Measurements from ENCODE around the gene KYNU.

GRCh38 chr2:143001501-143001900 lies 124.0 kb downstream of the KYNU start:
- TF ChIP-seq EZH2 (conservative IDR thresholded peaks at IDR 0.05; ENCODE audit: low read depth, low read length): no peak
- no peak for TF ChIP-seq YY1 (IDR thresholded peaks at IDR 0.05; ENCODE audit: insufficient read depth, insufficient replicate concordance, low read depth, low read length)
- TF ChIP-seq NFIC (IDR thresholded peaks at IDR 0.05; ENCODE audit: low read length): no peak
- TF ChIP-seq ARNT (IDR thresholded peaks at IDR 0.05): no peak
- TF ChIP-seq CTCF (CRISPR knock-in tag; IDR thresholded peaks at IDR 0.05): no peak
- no peak for TF ChIP-seq JDP2 (CRISPR knock-in tag; IDR thresholded peaks at IDR 0.05; ENCODE audit: borderline replicate concordance)
- TF ChIP-seq ATF4 (CRISPR knock-in tag; IDR thresholded peaks at IDR 0.05): no peak
- TF ChIP-seq ZNF550 (CRISPR knock-in tag; IDR thresholded peaks at IDR 0.05; ENCODE audit: borderline replicate concordance): no peak
- no peak for TF ChIP-seq KMT2A (CRISPR knock-in tag; IDR thresholded peaks at IDR 0.05)

All from HepG2 (cell line).